PFSK-1 (cell line): ENCODE data around the gene SRRM2.

ENCODE experiments used
- POLR2AphosphoS5 ChIP-seq: IDR thresholded peaks from 2 replicates; pipeline ENCODE4 v1.6.1; 2012; ENCODE audit warnings: low read depth, mild to moderate bottlenecking, control low read depth, low read length, moderate library complexity
- SIN3A ChIP-seq: IDR thresholded peaks from 2 replicates; pipeline ENCODE4 v1.6.1; 2012; ENCODE audit warnings: mild to moderate bottlenecking, low read length, moderate library complexity, borderline replicate concordance; ENCODE audit not compliant: insufficient read depth
- TF ChIP-seq, protein P1 (sequence below), 2 experiments: IDR thresholded peaks; 2 replicates each; pipeline versions ENCODE4 v1.6.1 to v1.8.0; 2011 to 2012; ENCODE audit warnings: low read depth in 2 of 2, low read length in 2 of 2, control low read depth in 1 of 2, inconsistent platforms in 1 of 2, mild to moderate bottlenecking in 1 of 2, moderate library complexity in 1 of 2; ENCODE audit not compliant: insufficient read depth in 1 of 2

- TF ChIP-seq POLR2AphosphoS5 (no peak), SIN3A (no peak)
- TF ChIP-seq, protein P1, sequence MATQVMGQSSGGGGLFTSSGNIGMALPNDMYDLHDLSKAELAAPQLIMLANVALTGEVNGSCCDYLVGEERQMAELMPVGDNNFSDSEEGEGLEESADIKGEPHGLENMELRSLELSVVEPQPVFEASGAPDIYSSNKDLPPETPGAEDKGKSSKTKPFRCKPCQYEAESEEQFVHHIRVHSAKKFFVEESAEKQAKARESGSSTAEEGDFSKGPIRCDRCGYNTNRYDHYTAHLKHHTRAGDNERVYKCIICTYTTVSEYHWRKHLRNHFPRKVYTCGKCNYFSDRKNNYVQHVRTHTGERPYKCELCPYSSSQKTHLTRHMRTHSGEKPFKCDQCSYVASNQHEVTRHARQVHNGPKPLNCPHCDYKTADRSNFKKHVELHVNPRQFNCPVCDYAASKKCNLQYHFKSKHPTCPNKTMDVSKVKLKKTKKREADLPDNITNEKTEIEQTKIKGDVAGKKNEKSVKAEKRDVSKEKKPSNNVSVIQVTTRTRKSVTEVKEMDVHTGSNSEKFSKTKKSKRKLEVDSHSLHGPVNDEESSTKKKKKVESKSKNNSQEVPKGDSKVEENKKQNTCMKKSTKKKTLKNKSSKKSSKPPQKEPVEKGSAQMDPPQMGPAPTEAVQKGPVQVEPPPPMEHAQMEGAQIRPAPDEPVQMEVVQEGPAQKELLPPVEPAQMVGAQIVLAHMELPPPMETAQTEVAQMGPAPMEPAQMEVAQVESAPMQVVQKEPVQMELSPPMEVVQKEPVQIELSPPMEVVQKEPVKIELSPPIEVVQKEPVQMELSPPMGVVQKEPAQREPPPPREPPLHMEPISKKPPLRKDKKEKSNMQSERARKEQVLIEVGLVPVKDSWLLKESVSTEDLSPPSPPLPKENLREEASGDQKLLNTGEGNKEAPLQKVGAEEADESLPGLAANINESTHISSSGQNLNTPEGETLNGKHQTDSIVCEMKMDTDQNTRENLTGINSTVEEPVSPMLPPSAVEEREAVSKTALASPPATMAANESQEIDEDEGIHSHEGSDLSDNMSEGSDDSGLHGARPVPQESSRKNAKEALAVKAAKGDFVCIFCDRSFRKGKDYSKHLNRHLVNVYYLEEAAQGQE (IDR thresholded peaks at IDR 0.05; ENCODE audit: insufficient read depth in 1 of 2, low read depth in 2 of 2, low read length in 2 of 2) = no peak
Measured at GRCh38 chr16:2774161-2774891, 21.9 kb downstream of the SRRM2 start.
